Astrocyte of the cerebellum (primary cell): ENCODE data around the gene HAUS8.

Experiments
- DNase-seq: peaks from one replicate; pipeline ENCODE4 v3.0.0-alpha.2; 2011; ENCODE audit warnings: low read depth
- H3K4me3 ChIP-seq: 2 replicates; pipeline ENCODE4 v1.5.1; 2011; ENCODE audit warnings: mild to moderate bottlenecking, low read depth, low read length, moderate library complexity
- CTCF ChIP-seq: IDR thresholded peaks from 2 replicates; pipeline ENCODE4 v1.5.1; 2012; ENCODE audit warnings: low read length, low read depth, moderate library complexity, mild to moderate bottlenecking; ENCODE audit errors: missing control alignments
- in situ Hi-C: cut with HindIII; loops from 2 replicates; pipeline ENCODE4 v1.10.0; 2017; ENCODE audit warnings: low sequenced_read_pairs

The HAUS8 gene

GRCh38 chr19:17052439-17052838 is 22.8 kb downstream of the HAUS8 start:
- H3K4me3 ChIP-seq = no peak overlapping the region
- TF ChIP-seq CTCF = peak; percentile 71
- in situ Hi-C loops = no loop called here
- no peak for DNase-seq

- DNase-seq = no peak
- no peak for TF ChIP-seq CTCF
- in situ Hi-C loops = no loop called here
Observed at GRCh38 chr19:17049711-17050280, 25.5 kb downstream of the HAUS8 start.

GRCh38 chr19:17048885-17049453 is 26.3 kb downstream of the HAUS8 start:
- TF ChIP-seq CTCF = no peak
- DNase-seq = no peak
- H3K4me3 ChIP-seq = no peak overlapping the region
- in situ Hi-C loops = no loop called here

More at GRCh38 chr19:17049711-17050280, 25.5 kb downstream of the HAUS8 start:
- H3K4me3 ChIP-seq = no peak overlapping the region

- no peak for TF ChIP-seq CTCF
- in situ Hi-C loops = no loop called here
- no peak overlapping the region for H3K4me3 ChIP-seq
- no peak for DNase-seq
Observed at GRCh38 chr19:17045907-17046502, 29.2 kb downstream of the HAUS8 start.

GRCh38 chr19:17043744-17044143 is 31.5 kb downstream of the HAUS8 start:
- no peak for DNase-seq
- in situ Hi-C loops = no loop called here
- no peak overlapping the region for H3K4me3 ChIP-seq
- TF ChIP-seq CTCF = no peak

GRCh38 chr19:17041976-17042375 is 33.3 kb downstream of the HAUS8 start:
- peak; percentile 23 for DNase-seq
- no peak for TF ChIP-seq CTCF
- in situ Hi-C loops = no loop called here
- H3K4me3 ChIP-seq = no peak overlapping the region
